H9 (cell line): ENCODE data around the gene DPM2. TPM values are rescaled to one million over a fixed set of nuclear protein-coding genes. Genes with fewer than 3 reads are reported as not detected.
A peak's percentile ranks its signal among the peaks of the same experiment; 100 is the strongest.

Experiments
- DNase-seq: peaks from one replicate; pipeline ENCODE4 v3.0.0-alpha.2; 2017
- H2AFZ ChIP-seq: one replicate; pipeline ENCODE4 v1.6.1; 2013; ENCODE audit warnings: mild to moderate bottlenecking, low read length, control low read depth, moderate library complexity
- H2AK5ac ChIP-seq: 2 replicates; pipeline ENCODE4 v1.6.1; 2013; ENCODE audit warnings: low read length, control low read depth, mixed read lengths; ENCODE audit not compliant: insufficient read length
- H2BK120ac ChIP-seq: one replicate; pipeline ENCODE4 v1.6.1; 2013; ENCODE audit warnings: low read depth, mild to moderate bottlenecking, low read length, control low read depth, inconsistent platforms; ENCODE audit not compliant: poor library complexity, severe bottlenecking
- H2BK12ac ChIP-seq: 2 replicates; pipeline ENCODE4 v1.6.1; 2013; ENCODE audit warnings: low read length, control low read depth, mixed read lengths, low read depth; ENCODE audit not compliant: insufficient read length
- H2BK15ac ChIP-seq: 2 replicates; pipeline ENCODE4 v1.6.1; 2013; ENCODE audit warnings: low read depth, low read length, control low read depth
- H2BK20ac ChIP-seq: one replicate; pipeline ENCODE4 v1.6.1; 2013; ENCODE audit warnings: low read depth, mild to moderate bottlenecking, low read length, control low read depth, inconsistent platforms; ENCODE audit not compliant: poor library complexity, severe bottlenecking
- H2BK5ac ChIP-seq: 2 replicates; pipeline ENCODE4 v1.6.1; 2013; ENCODE audit warnings: low read length, control low read depth, mixed read lengths; ENCODE audit not compliant: insufficient read length
- H3K14ac ChIP-seq: 2 replicates; pipeline ENCODE4 v1.6.1; 2013; ENCODE audit warnings: low read length, control low read depth; ENCODE audit not compliant: insufficient read depth
- H3K18ac ChIP-seq: 2 replicates; pipeline ENCODE4 v1.6.1; 2013; ENCODE audit warnings: low read depth, mild to moderate bottlenecking, mixed read lengths, low read length, control low read depth; ENCODE audit not compliant: insufficient read length
- H3K23ac ChIP-seq: 2 replicates; pipeline ENCODE4 v1.6.1; 2013; ENCODE audit warnings: low read length, control low read depth, mixed read lengths, low read depth; ENCODE audit not compliant: insufficient read length
- H3K23me2 ChIP-seq: 2 replicates; pipeline ENCODE4 v1.6.1; 2013; ENCODE audit warnings: low read depth, mild to moderate bottlenecking, mixed read lengths, low read length, control low read depth; ENCODE audit not compliant: insufficient read length, poor library complexity, severe bottlenecking
- H3K27ac ChIP-seq: 2 replicates; pipeline ENCODE4 v1.5.1; 2013; ENCODE audit warnings: low read length, control low read depth, mixed read lengths, low read depth; ENCODE audit not compliant: insufficient read length
- H3K27me3 ChIP-seq: 2 replicates; pipeline ENCODE4 v1.6.1; 2013; ENCODE audit warnings: low read length, control low read depth, inconsistent platforms; ENCODE audit not compliant: insufficient read depth
- H3K4ac ChIP-seq: 2 replicates; pipeline ENCODE4 v1.6.1; 2013; ENCODE audit warnings: low read depth, mild to moderate bottlenecking, control low read depth, inconsistent platforms, low read length, moderate library complexity
- H3K4me1 ChIP-seq: 2 replicates; pipeline ENCODE4 v1.6.1; 2013; ENCODE audit warnings: low read length, control low read depth, inconsistent platforms; ENCODE audit not compliant: insufficient read depth
- H3K4me2 ChIP-seq: 2 replicates; pipeline ENCODE4 v1.6.1; 2013; ENCODE audit warnings: low read length, control low read depth, mixed read lengths; ENCODE audit not compliant: insufficient read length, insufficient read depth
- H3K56ac ChIP-seq: 2 replicates; pipeline ENCODE4 v1.6.1; 2013; ENCODE audit warnings: low read depth, mild to moderate bottlenecking, mixed read lengths, low read length, control low read depth; ENCODE audit not compliant: insufficient read length
- H3K79me1 ChIP-seq: 2 replicates; pipeline ENCODE4 v1.6.1; 2013; ENCODE audit warnings: low read depth, mild to moderate bottlenecking, moderate library complexity, low read length, control low read depth, inconsistent platforms; ENCODE audit not compliant: insufficient read depth, poor library complexity, severe bottlenecking
- H3K79me2 ChIP-seq: 2 replicates; pipeline ENCODE4 v1.6.1; 2013; ENCODE audit warnings: low read length, control low read depth, inconsistent platforms; ENCODE audit not compliant: insufficient read depth
- H3K9ac ChIP-seq: 2 replicates; pipeline ENCODE4 v1.6.1; 2013; ENCODE audit warnings: low read length, control low read depth, mixed read lengths; ENCODE audit not compliant: insufficient read length; ENCODE audit errors: extremely low read depth
- H3K9me3 ChIP-seq: one replicate; pipeline ENCODE4 v1.6.1; 2013; ENCODE audit warnings: low read depth, low read length, inconsistent platforms; ENCODE audit not compliant: control insufficient read depth
- H3T11ph ChIP-seq: one replicate; pipeline ENCODE4 v1.6.1; 2013; ENCODE audit warnings: mild to moderate bottlenecking, low read length, control low read depth, inconsistent platforms
- H4K20me1 ChIP-seq: one replicate; pipeline ENCODE4 v1.6.1; 2013; ENCODE audit not compliant: control insufficient read depth, insufficient read length, insufficient read depth
- H4K5ac ChIP-seq: 2 replicates; pipeline ENCODE4 v1.6.1; 2013; ENCODE audit warnings: low read depth, mild to moderate bottlenecking, mixed read lengths, low read length, control low read depth; ENCODE audit not compliant: insufficient read length
- H4K8ac ChIP-seq: replicated peaks from 2 replicates; pipeline ENCODE4 v1.6.1; 2013; ENCODE audit warnings: low read length, control low read depth, mixed read lengths, low read depth; ENCODE audit not compliant: insufficient read length
- H4K91ac ChIP-seq: 2 replicates; pipeline ENCODE4 v1.6.1; 2013; ENCODE audit warnings: low read depth, mild to moderate bottlenecking, moderate library complexity, mixed read lengths, low read length, control low read depth; ENCODE audit not compliant: insufficient read length
- H3K27ac Mint-ChIP-seq, 3 experiments: 2 replicates in 2 of 3; 3 replicates in 1 of 3; pipeline ENCODE4 v1.8.0; 2020 to 2021; ENCODE audit warnings: mixed read lengths in 3 of 3, mild to moderate bottlenecking in 1 of 3, moderate library complexity in 1 of 3
- H3K27me3 Mint-ChIP-seq: 2 replicates; pipeline ENCODE4 v1.8.0; 2021; ENCODE audit warnings: low read depth, mild to moderate bottlenecking, moderate library complexity, mixed read lengths
- H3K36me3 Mint-ChIP-seq, 3 experiments: 2 replicates in 2 of 3; 3 replicates in 1 of 3; pipeline ENCODE4 v1.8.0; 2020 to 2021; ENCODE audit warnings: low read depth in 3 of 3, mixed read lengths in 3 of 3; ENCODE audit not compliant: insufficient read depth in 1 of 3
- H3K4me1 Mint-ChIP-seq, 2 experiments: 2 replicates each; pipeline ENCODE4 v1.8.0; 2020; ENCODE audit warnings: mixed read lengths in 2 of 2
- H3K4me3 Mint-ChIP-seq, 2 experiments: 2 replicates in 1 of 2; 3 replicates in 1 of 2; pipeline ENCODE4 v1.8.0; 2020 to 2021; ENCODE audit warnings: mild to moderate bottlenecking in 2 of 2, mixed read lengths in 2 of 2, moderate library complexity in 1 of 2
- H3K9me3 Mint-ChIP-seq, 2 experiments: 2 replicates in 1 of 2; 3 replicates in 1 of 2; pipeline ENCODE4 v1.8.0; 2020; ENCODE audit warnings: mild to moderate bottlenecking in 2 of 2, mixed read lengths in 2 of 2, moderate library complexity in 1 of 2
- WGBS: extraction: QIAGEN DNeasy Blood & Tissue Kit; methylation state at CpG from one replicate; pipeline ENCODE4 v1.1.7; 2013; ENCODE audit warnings: missing lambda C conversion rate, low lambda C conversion rate, mixed read lengths; ENCODE audit not compliant: insufficient read length; ENCODE audit errors: extremely low coverage; 5-methylcytosine and 5-hydroxymethylcytosine counted together
- total RNA-seq: library from RNA; stranded (reverse); gene quantifications from 2 replicates; pipeline ENCODE4 v1.2.1, GENCODE V29; 2021
- TF ChIP-seq, protein P1 (sequence below): fragments of 200-600 bp; sonication (generic); conservative IDR thresholded peaks from 3 replicates; pipeline ENCODE4 v1.8.0; 2021; ENCODE audit warnings: antibody characterized with exemption, mild to moderate bottlenecking

DPM2 gene
- total RNA-seq, 1 experiment from 2014 or later, result 46.1 TPM

DNA sequence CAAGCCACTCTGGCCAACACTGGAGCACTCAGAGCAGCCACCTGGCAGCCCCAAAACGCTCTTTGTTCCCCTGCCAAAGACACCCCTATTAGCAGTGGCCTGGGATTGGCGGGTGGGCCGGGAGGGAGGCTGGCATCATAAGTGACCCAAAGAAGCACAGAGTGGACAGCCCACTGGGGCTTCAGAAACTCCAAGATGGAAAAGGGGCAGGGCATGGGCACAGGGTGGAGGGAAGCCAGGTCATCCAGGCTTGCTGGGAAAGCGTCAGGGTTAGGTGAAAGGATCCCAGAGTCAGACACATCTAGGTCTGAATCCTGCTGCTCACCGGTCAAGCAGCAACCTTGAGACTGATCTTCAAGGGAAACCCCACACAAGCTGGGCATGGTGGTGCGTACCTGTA, 28.3 kb upstream of the DPM2 start:
- no peak overlapping the region for H2BK12ac ChIP-seq
- H3K23ac ChIP-seq, result no peak overlapping the region
- no peak for DNase-seq
- H3K4me3 Mint-ChIP-seq, result 0 out of 5 replicates have a peak overlapping the region, but pooled peaks of 1 of the 2 experiments have one; percentile 26
- H2AFZ ChIP-seq, result no peak overlapping the region
- H2BK15ac ChIP-seq, result no peak overlapping the region
- H3K9me3 Mint-ChIP-seq, result no peaks in the 10 kb centered on the region
- H2BK5ac ChIP-seq, result no peak overlapping the region
- no peaks in the 10 kb centered on the region for H3K27me3 Mint-ChIP-seq
- no peak overlapping the region for H3K4ac ChIP-seq
- peaks cover 5% of the 10 kb centered on the region for H3K79me1 ChIP-seq
- no peak overlapping the region for H3T11ph ChIP-seq
- H3K9ac ChIP-seq, result no peak overlapping the region
- no peaks in the 10 kb centered on the region for H3K9me3 ChIP-seq
- H2BK20ac ChIP-seq, result no peak overlapping the region
- no CpG with 5 or more reads among the region's 6 CpGs for WGBS
- no peak overlapping the region for H2AK5ac ChIP-seq
- H3K27me3 ChIP-seq, result no peaks in the 10 kb centered on the region
- peak overlapping the region; percentile 59 to 94 (median 92); a peak in 6 of 7 replicates for H3K27ac Mint-ChIP-seq
- H3K18ac ChIP-seq, result peak overlapping the region; percentile 61
- no peak overlapping the region for H4K5ac ChIP-seq
- TF ChIP-seq, protein P1, sequence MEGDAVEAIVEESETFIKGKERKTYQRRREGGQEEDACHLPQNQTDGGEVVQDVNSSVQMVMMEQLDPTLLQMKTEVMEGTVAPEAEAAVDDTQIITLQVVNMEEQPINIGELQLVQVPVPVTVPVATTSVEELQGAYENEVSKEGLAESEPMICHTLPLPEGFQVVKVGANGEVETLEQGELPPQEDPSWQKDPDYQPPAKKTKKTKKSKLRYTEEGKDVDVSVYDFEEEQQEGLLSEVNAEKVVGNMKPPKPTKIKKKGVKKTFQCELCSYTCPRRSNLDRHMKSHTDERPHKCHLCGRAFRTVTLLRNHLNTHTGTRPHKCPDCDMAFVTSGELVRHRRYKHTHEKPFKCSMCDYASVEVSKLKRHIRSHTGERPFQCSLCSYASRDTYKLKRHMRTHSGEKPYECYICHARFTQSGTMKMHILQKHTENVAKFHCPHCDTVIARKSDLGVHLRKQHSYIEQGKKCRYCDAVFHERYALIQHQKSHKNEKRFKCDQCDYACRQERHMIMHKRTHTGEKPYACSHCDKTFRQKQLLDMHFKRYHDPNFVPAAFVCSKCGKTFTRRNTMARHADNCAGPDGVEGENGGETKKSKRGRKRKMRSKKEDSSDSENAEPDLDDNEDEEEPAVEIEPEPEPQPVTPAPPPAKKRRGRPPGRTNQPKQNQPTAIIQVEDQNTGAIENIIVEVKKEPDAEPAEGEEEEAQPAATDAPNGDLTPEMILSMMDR, result no peak
- no peaks in the 10 kb centered on the region for H4K20me1 ChIP-seq
- no peaks in the 10 kb centered on the region for H3K23me2 ChIP-seq
- no peak overlapping the region for H3K56ac ChIP-seq
- H3K27ac ChIP-seq, result no peak overlapping the region
- peaks cover 25% of the 10 kb centered on the region; the same call in 1 of the 2 replicates for H3K79me2 ChIP-seq
- H3K4me2 ChIP-seq, result no peak overlapping the region
- H3K36me3 Mint-ChIP-seq, result peaks cover 0 to 17% (median 3%) of the 10 kb centered on the region in 3 experiments; a peak in 4 of 7 replicates
- H3K4me1 ChIP-seq, result no peaks in the 10 kb centered on the region; the same call in 1 of the 2 replicates
- peak overlapping the region; percentile 69 for H3K14ac ChIP-seq
- H3K4me1 Mint-ChIP-seq, result peaks cover 65 to 85% of the 10 kb centered on the region in 2 experiments
- no peak overlapping the region for H4K8ac ChIP-seq
- no peak overlapping the region for H4K91ac ChIP-seq
- no peak overlapping the region for H2BK120ac ChIP-seq
